Panc1 (cell line): Measurements from ENCODE around the gene HOXA2. TPM values are rescaled to one million over a fixed set of nuclear protein-coding genes. Genes with fewer than 3 reads are reported as not detected.

Source experiments
- ATAC-seq: fragments of 200-7000 bp; cut with Tn5 transposase; 2 replicates; pipeline ENCODE4 v1.9.1; 2020; ENCODE audit warnings: mild to moderate bottlenecking, moderate library complexity
- BruUV-seq: library from RNA; stranded (reverse); fragments of 400-500 nt; replicated peaks from 2 replicates; lab custom pipeline; 2021; lab: Mats Ljungman, UMichigan
- CTCF ChIA-PET: fragments of 300-600 bp; sonication (Branson Sonifier 250); formaldehyde crosslinking; loops from one replicate; lab custom pipeline; 2022; ENCODE audit warnings: antibody characterized with exemption; lab: Charles Lee
- POLR2A ChIA-PET: fragments of 300-600 bp; sonication (Branson Sonifier 250); formaldehyde crosslinking; loops from one replicate; lab custom pipeline; 2022; ENCODE audit warnings: antibody characterized with exemption; lab: Charles Lee
- DNase-seq: peaks from one replicate; pipeline ENCODE4 v3.0.0-alpha.2; 2010; ENCODE audit warnings: low read depth, low spot score
- H3K27ac ChIP-seq: 2 replicates; pipeline ENCODE4 v1.5.1; 2011; ENCODE audit warnings: mild to moderate bottlenecking, low read length, inconsistent platforms
- H3K27me3 ChIP-seq: fragments of 200-500 bp; sonication (Bioruptor generic); 2 replicates; pipeline ENCODE4 v1.6.0; 2014; ENCODE audit warnings: low read length, inconsistent platforms; ENCODE audit not compliant: control insufficient read depth, insufficient read depth
- H3K36me3 ChIP-seq: fragments of 200-500 bp; sonication (Bioruptor generic); 2 replicates; pipeline ENCODE4 v1.5.1; 2014; ENCODE audit warnings: inconsistent platforms, mild to moderate bottlenecking, low read length, moderate library complexity; ENCODE audit not compliant: control insufficient read depth, insufficient read depth
- H3K4me1 ChIP-seq: 2 replicates; pipeline ENCODE4 v1.5.1; 2011; ENCODE audit warnings: inconsistent platforms, mild to moderate bottlenecking, low read length, moderate library complexity; ENCODE audit not compliant: control insufficient read depth, insufficient read depth
- H3K4me3 ChIP-seq, 2 experiments: 2 replicates each; pipeline ENCODE4 v1.5.1; 2011 to 2012; ENCODE audit warnings: low read depth in 2 of 2, low read length in 2 of 2, mild to moderate bottlenecking in 2 of 2, inconsistent platforms in 1 of 2, moderate library complexity in 1 of 2
- H3K9me3 ChIP-seq: fragments of 200-500 bp; sonication (Bioruptor generic); 2 replicates; pipeline ENCODE4 v1.5.1; 2014; ENCODE audit warnings: low read depth, mild to moderate bottlenecking, inconsistent platforms, low read length, moderate library complexity; ENCODE audit not compliant: control insufficient read depth, insufficient read depth
- POLR2AphosphoS5 ChIP-seq: IDR thresholded peaks from 2 replicates; pipeline ENCODE4 v1.6.1; 2012; ENCODE audit warnings: mild to moderate bottlenecking, low read depth, low read length, moderate library complexity
- SIN3A ChIP-seq: IDR thresholded peaks from 2 replicates; pipeline ENCODE4 v1.6.1; 2012; ENCODE audit warnings: low read depth, mild to moderate bottlenecking, low read length, moderate library complexity, borderline replicate concordance; ENCODE audit not compliant: insufficient read depth
- TCF7L2 ChIP-seq: IDR thresholded peaks from 2 replicates; pipeline ENCODE4 v1.6.1; 2011; ENCODE audit warnings: mild to moderate bottlenecking, low read depth, low read length, inconsistent platforms
- in situ Hi-C: cut with HindIII; loops from 2 replicates; pipeline ENCODE4 v1.10.0; 2016; ENCODE audit warnings: low sequenced_read_pairs, low pct_unique_long_range_greater_than_20kb
- intact Hi-C: fragments of 100-400 bp; cut with micrococcal nuclease; formaldehyde crosslinking; loops from one replicate; pipeline ENCODE4 v1.10.0; 2022; ENCODE audit not compliant: unreplicated experiment
- total RNA-seq: library from RNA; stranded (reverse); gene quantifications from one replicate; pipeline ENCODE4 v1.2.1, GENCODE V29; 2021; ENCODE audit not compliant: unreplicated experiment
- TF ChIP-seq, protein P1 (sequence below): fragments of 450-650 bp; IDR thresholded peaks from 2 replicates; pipeline ENCODE4 v1.5.1; 2017; ENCODE audit warnings: mild to moderate bottlenecking
- TF ChIP-seq, protein P2 (sequence below), 2 experiments: IDR thresholded peaks; 2 replicates each; pipeline ENCODE4 v1.6.1; 2011 to 2012; ENCODE audit warnings: low read depth in 2 of 2, control low read depth in 1 of 2, low read length in 1 of 2, mild to moderate bottlenecking in 1 of 2, moderate library complexity in 1 of 2; ENCODE audit not compliant: insufficient read depth in 1 of 2

The HOXA2 gene
- total RNA-seq, 1 experiment from 2014 or later, result 2.9 TPM

DNA sequence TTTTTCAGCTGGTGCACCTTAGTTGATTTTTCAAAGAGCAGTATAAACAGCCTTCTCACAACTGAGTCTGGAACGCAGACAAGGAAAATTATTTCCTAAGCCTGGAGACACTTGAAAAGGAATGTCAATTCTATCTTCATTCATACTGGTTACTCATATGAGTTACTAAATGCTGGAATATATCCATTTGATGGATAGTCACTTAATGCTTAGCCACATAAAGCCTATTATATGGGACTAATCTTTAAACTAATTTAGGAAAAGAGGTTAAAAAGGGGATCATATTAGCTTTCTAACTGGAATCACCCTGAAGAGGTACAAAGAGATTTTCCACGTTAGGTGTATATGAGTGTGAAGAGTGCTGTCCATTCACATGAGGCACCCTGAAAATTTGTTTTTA lies 29.7 kb upstream of the HOXA2 start:
- DNase-seq (no peak), ATAC-seq (no peak)
- H3K27me3 ChIP-seq, result no peaks in the 10 kb centered on the region
- intact Hi-C loops (no loop called here), in situ Hi-C loops (no loop called here)
- no peak overlapping the region for H3K4me3 ChIP-seq
- ChIA-PET CTCF (interaction anchor here (0.6 kb wide), 1 partner anchor 457 kb away, joined by 3 read pairs; no protein-coding TSS in a partner anchor), POLR2A (interaction anchor here (0.6 kb wide), 1 partner anchor 221 kb away, joined by 10 read pairs; no protein-coding TSS in a partner anchor)
- H3K4me1 ChIP-seq, result peaks cover 75% of the 10 kb centered on the region
- H3K36me3 ChIP-seq, result no peaks in the 10 kb centered on the region
- TF ChIP-seq POLR2AphosphoS5, result no peak
- TF ChIP-seq, protein P1, sequence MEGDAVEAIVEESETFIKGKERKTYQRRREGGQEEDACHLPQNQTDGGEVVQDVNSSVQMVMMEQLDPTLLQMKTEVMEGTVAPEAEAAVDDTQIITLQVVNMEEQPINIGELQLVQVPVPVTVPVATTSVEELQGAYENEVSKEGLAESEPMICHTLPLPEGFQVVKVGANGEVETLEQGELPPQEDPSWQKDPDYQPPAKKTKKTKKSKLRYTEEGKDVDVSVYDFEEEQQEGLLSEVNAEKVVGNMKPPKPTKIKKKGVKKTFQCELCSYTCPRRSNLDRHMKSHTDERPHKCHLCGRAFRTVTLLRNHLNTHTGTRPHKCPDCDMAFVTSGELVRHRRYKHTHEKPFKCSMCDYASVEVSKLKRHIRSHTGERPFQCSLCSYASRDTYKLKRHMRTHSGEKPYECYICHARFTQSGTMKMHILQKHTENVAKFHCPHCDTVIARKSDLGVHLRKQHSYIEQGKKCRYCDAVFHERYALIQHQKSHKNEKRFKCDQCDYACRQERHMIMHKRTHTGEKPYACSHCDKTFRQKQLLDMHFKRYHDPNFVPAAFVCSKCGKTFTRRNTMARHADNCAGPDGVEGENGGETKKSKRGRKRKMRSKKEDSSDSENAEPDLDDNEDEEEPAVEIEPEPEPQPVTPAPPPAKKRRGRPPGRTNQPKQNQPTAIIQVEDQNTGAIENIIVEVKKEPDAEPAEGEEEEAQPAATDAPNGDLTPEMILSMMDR, result no peak
- TF ChIP-seq, protein P2, sequence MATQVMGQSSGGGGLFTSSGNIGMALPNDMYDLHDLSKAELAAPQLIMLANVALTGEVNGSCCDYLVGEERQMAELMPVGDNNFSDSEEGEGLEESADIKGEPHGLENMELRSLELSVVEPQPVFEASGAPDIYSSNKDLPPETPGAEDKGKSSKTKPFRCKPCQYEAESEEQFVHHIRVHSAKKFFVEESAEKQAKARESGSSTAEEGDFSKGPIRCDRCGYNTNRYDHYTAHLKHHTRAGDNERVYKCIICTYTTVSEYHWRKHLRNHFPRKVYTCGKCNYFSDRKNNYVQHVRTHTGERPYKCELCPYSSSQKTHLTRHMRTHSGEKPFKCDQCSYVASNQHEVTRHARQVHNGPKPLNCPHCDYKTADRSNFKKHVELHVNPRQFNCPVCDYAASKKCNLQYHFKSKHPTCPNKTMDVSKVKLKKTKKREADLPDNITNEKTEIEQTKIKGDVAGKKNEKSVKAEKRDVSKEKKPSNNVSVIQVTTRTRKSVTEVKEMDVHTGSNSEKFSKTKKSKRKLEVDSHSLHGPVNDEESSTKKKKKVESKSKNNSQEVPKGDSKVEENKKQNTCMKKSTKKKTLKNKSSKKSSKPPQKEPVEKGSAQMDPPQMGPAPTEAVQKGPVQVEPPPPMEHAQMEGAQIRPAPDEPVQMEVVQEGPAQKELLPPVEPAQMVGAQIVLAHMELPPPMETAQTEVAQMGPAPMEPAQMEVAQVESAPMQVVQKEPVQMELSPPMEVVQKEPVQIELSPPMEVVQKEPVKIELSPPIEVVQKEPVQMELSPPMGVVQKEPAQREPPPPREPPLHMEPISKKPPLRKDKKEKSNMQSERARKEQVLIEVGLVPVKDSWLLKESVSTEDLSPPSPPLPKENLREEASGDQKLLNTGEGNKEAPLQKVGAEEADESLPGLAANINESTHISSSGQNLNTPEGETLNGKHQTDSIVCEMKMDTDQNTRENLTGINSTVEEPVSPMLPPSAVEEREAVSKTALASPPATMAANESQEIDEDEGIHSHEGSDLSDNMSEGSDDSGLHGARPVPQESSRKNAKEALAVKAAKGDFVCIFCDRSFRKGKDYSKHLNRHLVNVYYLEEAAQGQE (IDR thresholded peaks at IDR 0.05; ENCODE audit: insufficient read depth in 1 of 2, low read depth in 2 of 2, low read length in 1 of 2), result no peak
- TF ChIP-seq SIN3A, result no peak
- TF ChIP-seq TCF7L2, result no peak
- no peaks in the 10 kb centered on the region for H3K9me3 ChIP-seq
- peak overlapping the region; percentile 98 for H3K27ac ChIP-seq
- no TSS peak for BruUV-seq

DNA sequence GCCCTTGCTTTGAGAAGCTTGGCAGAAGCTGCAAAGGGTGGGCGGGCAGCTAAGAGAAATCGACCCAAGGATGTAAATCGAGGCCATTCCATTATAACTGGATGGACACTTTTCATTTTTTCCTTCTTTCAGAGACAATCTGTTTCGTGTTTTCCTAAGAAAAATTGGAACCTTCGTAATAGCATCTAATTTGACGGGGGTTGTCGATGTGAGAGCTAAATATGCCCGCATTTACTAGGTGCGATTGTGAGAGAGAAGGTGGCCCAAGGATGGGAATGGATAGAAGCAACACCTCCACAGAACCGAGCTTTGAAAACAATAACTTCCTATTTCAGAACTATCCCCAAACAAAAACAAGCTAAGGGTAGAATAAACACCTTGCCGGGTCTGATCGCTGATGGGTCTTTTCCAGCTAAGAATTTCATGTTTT lies 28.9 kb upstream of the HOXA2 start:
- POLR2A ChIA-PET, result interaction anchor here (0.6 kb wide), 1 partner anchor 34 kb away, joined by 5 read pairs; no protein-coding TSS in a partner anchor
- Histone ChIP-seq H3K27me3 (no peaks in the 10 kb centered on the region), H3K27ac (peak overlapping the region; percentile 98), H3K4me1 (peaks cover 75% of the 10 kb centered on the region), H3K36me3 (no peaks in the 10 kb centered on the region), H3K9me3 (no peaks in the 10 kb centered on the region), H3K4me3 (no peak overlapping the region)
- in situ Hi-C loops (no loop called here), intact Hi-C loops (no loop called here)
- no peak for TF ChIP-seq POLR2AphosphoS5
- TF ChIP-seq, protein P1, result no peak
- TF ChIP-seq, protein P2 (IDR thresholded peaks at IDR 0.05; ENCODE audit: insufficient read depth in 1 of 2, low read depth in 2 of 2, low read length in 1 of 2), result no peak
- no peak for TF ChIP-seq SIN3A
- TF ChIP-seq TCF7L2, result no peak
- ATAC-seq, result no peak
- BruUV-seq, result no TSS peak
- DNase-seq, result no peak
- CTCF ChIA-PET, result interaction anchor here (0.6 kb wide), 1 partner anchor 456 kb away, joined by 3 read pairs; no protein-coding TSS in a partner anchor
